GM23248 (cell line): ENCODE data around the gene DTX3. TPM values are rescaled to one million over a fixed set of nuclear protein-coding genes. Genes with fewer than 3 reads are reported as not detected.
A peak's percentile ranks its signal among the peaks of the same experiment; 100 is the strongest.

Source experiments
- DNase-seq: peaks from one replicate; pipeline ENCODE4 v3.0.0-alpha.2; 2015
- H2AFZ ChIP-seq: fragments of 200-600 bp; sonication (generic); 2 replicates; pipeline ENCODE4 v1.6.1; 2016; ENCODE audit warnings: antibody characterized with exemption
- H3F3A ChIP-seq: fragments of 200-600 bp; sonication (generic); 2 replicates; pipeline ENCODE4 v1.6.1; 2016; ENCODE audit warnings: mild to moderate bottlenecking, antibody characterized with exemption, mixed run types; ENCODE audit not compliant: insufficient read depth
- H3K27ac ChIP-seq: fragments of 200-600 bp; sonication (generic); 2 replicates; pipeline ENCODE4 v1.5.1; 2016; ENCODE audit warnings: mild to moderate bottlenecking
- H3K27me3 ChIP-seq: fragments of 200-600 bp; sonication (generic); replicated peaks from 2 replicates; pipeline ENCODE4 v1.6.1; 2016; ENCODE audit warnings: mild to moderate bottlenecking; ENCODE audit not compliant: insufficient read depth
- H3K36me3 ChIP-seq: fragments of 200-600 bp; sonication (generic); 2 replicates; pipeline ENCODE4 v1.6.1; 2016; ENCODE audit warnings: low read depth, mild to moderate bottlenecking
- H3K4me1 ChIP-seq: fragments of 200-600 bp; sonication (generic); 2 replicates; pipeline ENCODE4 v1.6.1; 2016; ENCODE audit warnings: mild to moderate bottlenecking; ENCODE audit not compliant: insufficient read depth
- H3K4me2 ChIP-seq: fragments of 200-600 bp; sonication (generic); one replicate; pipeline ENCODE4 v1.6.1; 2016; ENCODE audit warnings: mild to moderate bottlenecking; ENCODE audit not compliant: unreplicated experiment
- H3K4me3 ChIP-seq: fragments of 200-600 bp; sonication (generic); 2 replicates; pipeline ENCODE4 v1.5.1; 2016; ENCODE audit warnings: mild to moderate bottlenecking
- H3K79me2 ChIP-seq: fragments of 200-600 bp; sonication (generic); 2 replicates; pipeline ENCODE4 v1.6.1; 2016; ENCODE audit warnings: mild to moderate bottlenecking; ENCODE audit not compliant: insufficient read depth
- H3K9ac ChIP-seq: fragments of 200-600 bp; sonication (generic); 2 replicates; pipeline ENCODE4 v1.6.1; 2016; ENCODE audit warnings: mild to moderate bottlenecking
- H3K9me2 ChIP-seq: fragments of 200-600 bp; sonication (generic); 2 replicates; pipeline ENCODE4 v1.6.1; 2016; ENCODE audit warnings: mixed run types, mild to moderate bottlenecking, moderate library complexity; ENCODE audit not compliant: insufficient read depth
- H3K9me3 ChIP-seq: fragments of 200-600 bp; sonication (generic); one replicate; pipeline ENCODE4 v1.6.1; 2017; ENCODE audit warnings: low read depth
- H4K20me1 ChIP-seq: fragments of 200-600 bp; sonication (generic); 2 replicates; pipeline ENCODE4 v1.6.0; 2016; ENCODE audit not compliant: insufficient read depth
- EZH2 ChIP-seq: fragments of 200-600 bp; sonication (generic); IDR thresholded peaks from 2 replicates; pipeline ENCODE4 v1.6.1; 2018; ENCODE audit warnings: antibody characterized with exemption, mild to moderate bottlenecking; ENCODE audit not compliant: insufficient read depth, poor library complexity, severe bottlenecking
- EZH2phosphoT487 ChIP-seq: fragments of 200-600 bp; sonication (generic); IDR thresholded peaks from 2 replicates; pipeline ENCODE4 v1.6.1; 2018; ENCODE audit warnings: antibody characterized with exemption, moderate library complexity, mild to moderate bottlenecking, low read depth; ENCODE audit not compliant: insufficient read depth
- WGBS, 2 experiments: methylation state at CpG; one replicate each; pipeline ENCODE4 v1.1.6; 2015 to 2017; ENCODE audit warnings: low lambda C conversion rate in 2 of 2, low coverage in 1 of 2; ENCODE audit errors: missing lambda C conversion rate in 2 of 2; 5-methylcytosine and 5-hydroxymethylcytosine counted together
- in situ Hi-C: fragments of 300-500 bp; cut with MboI; formaldehyde crosslinking; loops from 2 replicates; pipeline ENCODE4 v1.15.0; 2020
- polyA plus RNA-seq: library from polyadenylated mRNA; unstranded; fragments of >200 nt; fragmentation: Nextera tagmentation; extraction: Ambion mirVana; gene quantifications from 2 replicates; pipeline ENCODE4 v1.2.1, GENCODE V29; 2016
- total RNA-seq: library from RNA; depleted of rRNA; stranded (reverse); fragments of >200 nt; shearing (Covaris generic); gene quantifications from 2 replicates; pipeline ENCODE4 v1.2.3, GENCODE V29; 2014

The DTX3 gene
- total and polyA plus RNA-seq, 2 experiments from 2014 or later = 7.7 to 19.6 TPM

DNA sequence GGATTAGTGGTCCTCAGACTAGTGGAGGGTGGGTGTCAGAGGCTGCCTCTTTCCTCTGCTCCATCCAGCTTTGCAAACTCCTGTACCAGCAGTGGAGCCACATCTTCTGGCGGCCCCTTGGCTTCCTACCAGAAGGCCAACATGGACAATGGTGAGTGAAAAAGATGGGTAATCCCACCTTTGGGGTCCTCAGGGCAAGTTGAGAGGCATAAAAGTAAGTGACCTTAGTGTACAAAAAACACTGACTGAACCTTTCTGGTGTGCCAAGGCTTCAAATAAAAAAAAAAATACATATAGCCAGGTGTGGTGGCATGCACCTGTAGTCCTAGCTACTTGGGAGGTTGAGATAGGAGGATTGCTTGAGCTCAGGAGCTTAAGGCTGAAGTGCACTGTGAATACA lies 22.8 kb upstream of the DTX3 start:
- Histone ChIP-seq H3K36me3 (no peaks in the 10 kb centered on the region), H3K79me2 (no peaks in the 10 kb centered on the region), H3K4me1 (no peaks in the 10 kb centered on the region), H3K9me3 (no peaks in the 10 kb centered on the region), H3K9ac (no peak overlapping the region), H3K27me3 (no peaks in the 10 kb centered on the region; the same call in 1 of the 2 replicates), H3K27ac (no peak overlapping the region), H3F3A (no peaks in the 10 kb centered on the region), H3K4me3 (no peak overlapping the region), H2AFZ (no peak overlapping the region), H3K9me2 (no peaks in the 10 kb centered on the region), H3K4me2 (no peak overlapping the region), H4K20me1 (no peaks in the 10 kb centered on the region)
- in situ Hi-C loops = no loop called here
- WGBS, 2 experiments = 53 to 60% methylated on average over 1 of the region's 1 CpG
- no peak for TF ChIP-seq EZH2phosphoT487
- TF ChIP-seq EZH2 = no peak
- DNase-seq = no peak

DNA sequence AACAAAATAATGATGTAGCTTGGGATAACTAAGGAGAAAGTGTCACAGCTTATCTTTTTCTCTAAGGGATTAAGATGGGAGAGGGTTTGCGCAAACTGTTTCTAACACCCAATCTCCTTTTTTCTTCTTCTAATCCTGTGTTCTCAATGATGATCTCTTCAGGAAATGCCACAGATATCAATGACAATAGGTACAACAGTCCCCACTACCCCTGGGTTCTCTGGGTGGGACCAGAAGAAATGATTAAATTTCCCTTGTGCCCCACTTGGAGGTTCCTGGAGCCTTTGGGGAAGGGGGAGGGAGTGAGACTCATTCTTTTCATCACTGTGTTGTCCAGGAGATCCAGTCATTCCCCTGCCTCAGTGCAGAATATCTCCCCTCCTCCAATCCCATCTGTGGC lies 22.2 kb upstream of the DTX3 start:
- in situ Hi-C loops = no loop called here
- no peaks in the 10 kb centered on the region; the same call in 1 of the 2 replicates for H3K27me3 ChIP-seq
- H3K9me2 ChIP-seq = no peaks in the 10 kb centered on the region
- H3K4me3 ChIP-seq = no peak overlapping the region
- no peak overlapping the region for H3K9ac ChIP-seq
- no peaks in the 10 kb centered on the region for H3K36me3 ChIP-seq
- H3K9me3 ChIP-seq = no peaks in the 10 kb centered on the region
- 96 to 100% methylated on average over 1 of the region's 1 CpG for WGBS, 2 experiments
- no peaks in the 10 kb centered on the region for H3K79me2 ChIP-seq
- H3K4me1 ChIP-seq = no peaks in the 10 kb centered on the region
- DNase-seq = no peak
- H3F3A ChIP-seq = no peaks in the 10 kb centered on the region
- no peak for TF ChIP-seq EZH2
- no peak for TF ChIP-seq EZH2phosphoT487
- H4K20me1 ChIP-seq = no peaks in the 10 kb centered on the region
- no peak overlapping the region for H3K27ac ChIP-seq
- H2AFZ ChIP-seq = no peak overlapping the region
- no peak overlapping the region for H3K4me2 ChIP-seq

DNA sequence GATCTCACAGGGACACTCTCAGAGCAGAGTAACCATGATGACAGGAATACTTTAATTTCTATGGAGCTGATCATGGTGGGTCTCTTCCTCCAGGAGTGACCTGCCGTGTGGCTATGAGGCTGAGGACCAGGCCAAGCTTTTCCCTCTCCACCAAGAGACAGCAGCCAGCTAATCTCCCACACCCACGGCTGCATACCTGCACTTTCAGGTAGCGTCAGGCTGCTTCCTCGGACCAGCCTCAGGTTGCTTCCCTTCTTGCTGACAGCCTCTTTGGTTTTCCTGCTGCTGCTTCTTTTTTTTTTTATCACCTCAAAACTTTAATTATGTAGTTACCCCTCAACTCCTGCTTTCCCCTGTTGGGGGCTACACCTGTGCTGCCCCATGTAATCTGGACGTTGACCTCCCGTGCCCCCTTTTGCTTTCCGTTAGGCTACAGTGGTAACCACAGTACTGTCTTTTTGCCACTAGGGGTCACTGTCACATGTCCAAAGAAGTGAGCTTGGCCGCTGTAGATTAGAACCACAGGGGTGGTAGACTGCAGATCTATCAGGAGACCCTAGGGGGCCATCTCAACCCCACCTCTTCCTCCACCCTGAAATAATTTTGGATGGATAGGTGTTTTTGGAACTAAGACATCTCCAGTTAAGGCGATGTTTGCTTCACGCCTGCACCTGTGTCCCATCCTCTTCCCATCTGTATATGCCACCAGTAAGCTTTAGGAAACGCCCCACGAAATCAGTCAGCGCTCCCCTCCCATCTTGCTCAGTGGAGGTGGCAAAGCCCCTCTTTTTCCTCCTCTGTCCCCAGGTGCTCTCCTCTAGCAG lies 21.4 kb upstream of the DTX3 start:
- WGBS, 2 experiments = 51 to 52% methylated on average over 13 of the region's 13 CpGs
- in situ Hi-C loops = no loop called here
- H3K36me3 ChIP-seq = no peaks in the 10 kb centered on the region
- no peak overlapping the region for H3K4me3 ChIP-seq
- H3K4me1 ChIP-seq = no peaks in the 10 kb centered on the region
- H3K4me2 ChIP-seq = no peak overlapping the region
- TF ChIP-seq EZH2phosphoT487 (no peak), EZH2 (no peak)
- H3K79me2 ChIP-seq = no peaks in the 10 kb centered on the region
- no peaks in the 10 kb centered on the region for H3K9me3 ChIP-seq
- no peak overlapping the region for H3K27ac ChIP-seq
- no peaks in the 10 kb centered on the region for H4K20me1 ChIP-seq
- H3K9me2 ChIP-seq = no peaks in the 10 kb centered on the region
- H2AFZ ChIP-seq = no peak overlapping the region
- H3K9ac ChIP-seq = no peak overlapping the region
- H3F3A ChIP-seq = no peaks in the 10 kb centered on the region
- H3K27me3 ChIP-seq = peaks cover 5% of the 10 kb centered on the region; the same call in 1 of the 2 replicates
- DNase-seq = peak; percentile 86

DNA sequence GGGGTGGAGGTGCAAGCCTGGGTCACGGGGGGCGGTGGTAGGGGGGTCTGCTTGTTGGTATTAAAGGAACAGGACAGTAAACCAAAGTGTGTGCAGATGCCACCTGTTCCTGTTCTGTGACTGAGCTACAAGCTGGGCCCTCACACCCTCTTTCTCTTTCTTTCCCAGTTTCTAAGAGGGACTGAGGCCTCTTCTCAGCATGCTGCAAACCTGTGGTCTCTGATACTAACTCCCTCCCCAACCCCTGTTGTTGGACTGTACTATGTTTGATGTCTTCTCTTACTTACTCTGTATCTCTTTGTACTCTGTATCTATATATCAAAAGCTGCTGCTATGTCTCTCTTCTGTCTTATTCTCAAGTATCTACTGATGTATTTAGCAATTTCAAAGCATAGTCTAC lies 20.6 kb upstream of the DTX3 start:
- no peak for DNase-seq
- Histone ChIP-seq H3K4me1 (no peaks in the 10 kb centered on the region), H3K9me2 (no peaks in the 10 kb centered on the region), H4K20me1 (no peaks in the 10 kb centered on the region), H3K79me2 (no peaks in the 10 kb centered on the region), H3K9ac (no peak overlapping the region), H3K9me3 (no peaks in the 10 kb centered on the region), H3K27ac (no peak overlapping the region), H2AFZ (no peak overlapping the region), H3F3A (no peaks in the 10 kb centered on the region), H3K36me3 (no peaks in the 10 kb centered on the region), H3K27me3 (peaks cover 6% of the 10 kb centered on the region; the same call in 1 of the 2 replicates), H3K4me2 (no peak overlapping the region), H3K4me3 (no peak overlapping the region)
- in situ Hi-C loops = no loop called here
- 98 to 100% methylated on average over 2 of the region's 2 CpGs for whole genome bisulfite sequencing, 2 experiments
- TF ChIP-seq EZH2phosphoT487 (no peak), EZH2 (no peak)
